Measurements from ENCODE around the gene GARIN5B.
A peak's percentile ranks its signal among the peaks of the same experiment; 100 is the strongest.

GRCh38 chr19:55341595-55342531 is 21.2 kb downstream of the GARIN5B start:
- TF ChIP-seq CTCF (conservative IDR thresholded peaks at IDR 0.05; ENCODE audit: low read depth in 2 of 2) (peak in 1 of 2 experiments; percentile 17; a peak in 1 of 4 replicates), CREB1 (CRISPR knock-in tag; IDR thresholded peaks at IDR 0.05; ENCODE audit: low read depth) (no peak), EZH2 (IDR thresholded peaks at IDR 0.05; ENCODE audit: low read depth, unreplicated experiment) (no peak), POLR2AphosphoS5 (IDR thresholded peaks at IDR 0.05; ENCODE audit: low read depth) (no peak), EZH2phosphoT487 (IDR thresholded peaks at IDR 0.05; ENCODE audit: unreplicated experiment) (no peak), NANOG (IDR thresholded peaks at IDR 0.05; ENCODE audit: borderline replicate concordance) (no peak), ZNF114 (CRISPR knock-in tag; IDR thresholded peaks at IDR 0.05) (no peak), REST (IDR thresholded peaks at IDR 0.05; ENCODE audit: unreplicated experiment) (no peak), ETS1 (IDR thresholded peaks at IDR 0.05) (no peak), JUNB (IDR thresholded peaks at IDR 0.05; ENCODE audit: unreplicated experiment) (no peak), ZNF331 (CRISPR knock-in tag; IDR thresholded peaks at IDR 0.05; ENCODE audit: low read depth) (no peak), STAT1 (IDR thresholded peaks at IDR 0.05; ENCODE audit: unreplicated experiment) (no peak), ZNF462 (CRISPR knock-in tag; IDR thresholded peaks at IDR 0.05) (no peak)
